UCSD-AML1 (cell line): ENCODE results near the gene VOPP1.

Experiments
- DNase-seq: peaks from one replicate; lab custom pipeline; 2025; ENCODE audit not compliant: unreplicated experiment; lab: John Stamatoyannopoulos, UW

Gene VOPP1

GRCh38 chr7:55556031-55556430 is 16.3 kb downstream of the VOPP1 start:
- DNase-seq: no peak

GRCh38 chr7:55555160-55555559 is 17.1 kb downstream of the VOPP1 start:
- DNase-seq: no peak

GRCh38 chr7:55554038-55554437 is 18.3 kb downstream of the VOPP1 start:
- no peak for DNase-seq

GRCh38 chr7:55553024-55553345 is 19.3 kb downstream of the VOPP1 start:
- no peak for DNase-seq

- peak; percentile 25 for DNase-seq
Observed at GRCh38 chr7:55552320-55553023, 19.8 kb downstream of the VOPP1 start.

GRCh38 chr7:55550841-55551537 is 21.3 kb downstream of the VOPP1 start:
- DNase-seq: no peak

- no peak for DNase-seq
Observed at GRCh38 chr7:55550010-55550663, 22.2 kb downstream of the VOPP1 start.

GRCh38 chr7:55549457-55549856 is 22.8 kb downstream of the VOPP1 start:
- DNase-seq: no peak

GRCh38 chr7:55548295-55548731 is 24.0 kb downstream of the VOPP1 start:
- no peak for DNase-seq

GRCh38 chr7:55546814-55547213 is 25.5 kb downstream of the VOPP1 start:
- no peak for DNase-seq

- DNase-seq: no peak
Observed at GRCh38 chr7:55545496-55545895, 26.8 kb downstream of the VOPP1 start.

- no peak for DNase-seq
Observed at GRCh38 chr7:55540226-55540858, 32.0 kb downstream of the VOPP1 start.

- DNase-seq: no peak
Observed at GRCh38 chr7:55539380-55539779, 32.9 kb downstream of the VOPP1 start.

- DNase-seq: no peak
Observed at GRCh38 chr7:55538538-55538937, 33.8 kb downstream of the VOPP1 start.

- DNase-seq: no peak
Observed at GRCh38 chr7:55537458-55537990, 34.8 kb downstream of the VOPP1 start.

GRCh38 chr7:55536619-55537457 is 35.5 kb downstream of the VOPP1 start:
- no peak for DNase-seq

GRCh38 chr7:55535617-55536016 is 36.7 kb downstream of the VOPP1 start:
- no peak for DNase-seq

- no peak for DNase-seq
Observed at GRCh38 chr7:55534916-55535590, 37.2 kb downstream of the VOPP1 start.

GRCh38 chr7:55534262-55534915 is 37.9 kb downstream of the VOPP1 start:
- DNase-seq: no peak

GRCh38 chr7:55533729-55534080 is 38.6 kb downstream of the VOPP1 start:
- DNase-seq: no peak
